HepG2 (cell line): ENCODE measurements around the gene CLDN24. TPM values are rescaled to one million over a fixed set of nuclear protein-coding genes. Genes with fewer than 3 reads are reported as not detected.

Source experiments
- ATAC-seq: fragments of 200-7000 bp; cut with Tn5 transposase; 3 replicates; pipeline ENCODE4 v1.9.1; 2020; ENCODE audit warnings: mild to moderate bottlenecking, moderate library complexity
- BruUV-seq: library from RNA; stranded (reverse); fragments of 400-500 nt; replicated peaks from 2 replicates; lab custom pipeline; 2021; lab: Mats Ljungman, UMichigan
- CTCF ChIA-PET: fragments of 300-600 bp; formaldehyde crosslinking; extraction: SDS; loops from one replicate; lab custom pipeline; 2021; ENCODE audit warnings: low total read pairs, inconsistent platforms, low intra/inter-chr PET ratio; lab: Yijun Ruan, JAX
- POLR2A ChIA-PET: fragments of 350-600 bp; sonication (Branson Sonifier 250); formaldehyde crosslinking; loops from one replicate; lab custom pipeline; 2020; ENCODE audit warnings: antibody characterized with exemption, inconsistent platforms; lab: Yijun Ruan, JAX
- DNase-seq: peaks from one replicate; pipeline ENCODE4 v3.0.0-alpha.2; 2015; ENCODE audit warnings: low spot score
- FAIRE-seq: peaks from 3 replicates; lab custom pipeline; 2011; peaks lifted over from hg19 to GRCh38; lab: Jason Lieb, UNC
- H2AFZ ChIP-seq: one replicate; pipeline ENCODE4 v1.6.1; 2011; ENCODE audit warnings: low read length, inconsistent platforms
- H3K27ac ChIP-seq: fragments of 300-600 bp; 3 replicates; pipeline ENCODE4 v1.8.0; 2011; ENCODE audit warnings: mixed run types, mild to moderate bottlenecking, mixed read lengths, low read length, inconsistent platforms; ENCODE audit not compliant: insufficient read depth; ENCODE audit errors: extremely low read length
- H3K27me3 ChIP-seq, 2 experiments: fragments of 200-600 bp in 1 of 2; 2 replicates in 1 of 2; 3 replicates in 1 of 2; pipeline versions ENCODE4 v1.6.0 to v1.8.0; 2011; ENCODE audit warnings: low read length in 2 of 2, mild to moderate bottlenecking in 2 of 2, moderate library complexity in 2 of 2, inconsistent platforms in 1 of 2; ENCODE audit not compliant: insufficient read depth in 2 of 2, control insufficient read depth in 1 of 2
- H3K36me3 ChIP-seq, 2 experiments: fragments of 200-600 bp in 1 of 2; replicated peaks in 1 of 2; 2 replicates in 1 of 2; 3 replicates in 1 of 2; pipeline versions ENCODE4 v1.5.1 to v1.8.0; 2011; ENCODE audit warnings: low read length in 2 of 2, inconsistent platforms in 1 of 2; ENCODE audit not compliant: insufficient read depth in 2 of 2, control insufficient read depth in 1 of 2
- H3K4me1 ChIP-seq: 2 replicates; pipeline ENCODE4 v1.5.1; 2012; ENCODE audit warnings: low read length, inconsistent platforms; ENCODE audit not compliant: insufficient read depth
- H3K4me2 ChIP-seq: 2 replicates; pipeline ENCODE4 v1.6.0; 2011; ENCODE audit warnings: low read depth, low read length, inconsistent platforms
- H3K4me3 ChIP-seq, 3 experiments: fragments of 200-600 bp in 1 of 3; sonication (generic), shearing (Covaris generic) in 1 of 3; replicated peaks in 1 of 3; 2 replicates each; pipeline ENCODE4 v1.5.1; 2011 to 2016; ENCODE audit warnings: low read length in 3 of 3, inconsistent platforms in 2 of 3, low read depth in 2 of 3, mild to moderate bottlenecking in 2 of 3, control low read depth in 1 of 3, mixed read lengths in 1 of 3; ENCODE audit not compliant: insufficient read depth in 1 of 3
- H3K79me2 ChIP-seq: one replicate; pipeline ENCODE4 v1.6.1; 2011; ENCODE audit warnings: low read length, inconsistent platforms; ENCODE audit not compliant: insufficient read depth
- H3K9ac ChIP-seq: 2 replicates; pipeline ENCODE4 v1.6.0; 2011; ENCODE audit warnings: mild to moderate bottlenecking, low read depth, low read length, inconsistent platforms; ENCODE audit not compliant: insufficient read depth
- H3K9me3 ChIP-seq: 2 replicates; pipeline ENCODE4 v1.5.1; 2012; ENCODE audit warnings: mild to moderate bottlenecking, low read length
- H4K20me1 ChIP-seq: 2 replicates; pipeline ENCODE4 v1.6.0; 2011; ENCODE audit warnings: inconsistent platforms, mild to moderate bottlenecking, low read length, moderate library complexity; ENCODE audit not compliant: insufficient read depth
- BCL6 ChIP-seq: IDR thresholded peaks from 2 replicates; pipeline ENCODE4 v1.6.1; 2016; ENCODE audit warnings: missing genetic modification reagents, missing compliant biosample characterization
- GATA4 ChIP-seq: sonication (generic); IDR thresholded peaks from 2 replicates; pipeline ENCODE4 v1.6.1; 2016; ENCODE audit warnings: antibody characterized with exemption, low read depth, borderline replicate concordance
- HNF4G ChIP-seq, 2 experiments: sonication (generic) in 1 of 2; formaldehyde crosslinking in 1 of 2; IDR thresholded peaks; 2 replicates each; pipeline versions ENCODE4 v1.4.0 to v1.6.1; 2011 to 2020; ENCODE audit warnings: borderline replicate concordance in 2 of 2, low read depth in 2 of 2, mild to moderate bottlenecking in 2 of 2, low read length in 1 of 2, missing genetic modification reagents in 1 of 2, moderate library complexity in 1 of 2
- MTF1 ChIP-seq: sonication (generic); formaldehyde crosslinking; IDR thresholded peaks from 2 replicates; pipeline ENCODE4 v1.5.0; 2020; ENCODE audit warnings: missing genetic modification reagents
- MXD4 ChIP-seq: IDR thresholded peaks from 2 replicates; pipeline ENCODE4 v1.6.1; 2016; ENCODE audit warnings: mild to moderate bottlenecking, missing biosample characterization, missing genetic modification reagents
- MYC ChIP-seq: sonication (generic); formaldehyde crosslinking; IDR thresholded peaks from 2 replicates; pipeline ENCODE4 v1.9.0; 2021; ENCODE audit warnings: missing genetic modification reagents, borderline replicate concordance
- NCOA5 ChIP-seq: sonication (generic); formaldehyde crosslinking; IDR thresholded peaks from 2 replicates; pipeline ENCODE4 v1.4.0; 2020; ENCODE audit warnings: missing genetic modification reagents
- RBAK ChIP-seq: sonication (generic); formaldehyde crosslinking; IDR thresholded peaks from 2 replicates; pipeline ENCODE4 v1.5.1; 2020; ENCODE audit warnings: mild to moderate bottlenecking, missing genetic modification reagents
- RFXAP ChIP-seq: sonication (generic); formaldehyde crosslinking; IDR thresholded peaks from 2 replicates; pipeline ENCODE4 v1.4.0; 2020; ENCODE audit warnings: missing genetic modification reagents, borderline replicate concordance
- SUZ12 ChIP-seq: fragments of 150-350 bp; IDR thresholded peaks from 2 replicates; pipeline ENCODE4 v1.6.1; 2014; ENCODE audit warnings: low read depth, low read length
- ZNF263 ChIP-seq: sonication (generic); formaldehyde crosslinking; IDR thresholded peaks from 2 replicates; pipeline ENCODE4 v1.4.0; 2020; ENCODE audit warnings: missing genetic modification reagents
- ZNF326 ChIP-seq: sonication (generic); formaldehyde crosslinking; IDR thresholded peaks from 2 replicates; pipeline ENCODE4 v1.4.0; 2020; ENCODE audit warnings: missing genetic modification reagents, borderline replicate concordance
- ZNF577 ChIP-seq: sonication (generic); formaldehyde crosslinking; IDR thresholded peaks from 2 replicates; pipeline ENCODE4 v1.4.0; 2020; ENCODE audit warnings: mild to moderate bottlenecking, low read depth, missing genetic modification reagents, borderline replicate concordance
- ZNF749 ChIP-seq: sonication (generic); formaldehyde crosslinking; IDR thresholded peaks from 2 replicates; pipeline ENCODE4 v1.8.0; 2022; ENCODE audit warnings: mild to moderate bottlenecking, missing genetic modification reagents, moderate library complexity, borderline replicate concordance
- ZNF776 ChIP-seq: sonication (generic); formaldehyde crosslinking; IDR thresholded peaks from 2 replicates; pipeline ENCODE4 v1.4.0; 2020; ENCODE audit warnings: mild to moderate bottlenecking, missing genetic modification reagents
- WGBS: methylation state at CpG from one replicate; pipeline ENCODE4 v1.1.6; 2017; ENCODE audit warnings: low lambda C conversion rate; 5-methylcytosine and 5-hydroxymethylcytosine counted together
- in situ Hi-C: cut with HindIII; loops from 2 replicates; pipeline ENCODE4 v1.10.0; 2017; ENCODE audit warnings: low pct_unique_long_range_greater_than_20kb; ENCODE audit not compliant: extremely low pct_ligation_motif_present
- intact Hi-C: fragments of 100-400 bp; cut with micrococcal nuclease; formaldehyde crosslinking; loops from one replicate; pipeline ENCODE4 v1.10.0; 2022; ENCODE audit not compliant: unreplicated experiment
- polyA plus RNA-seq, 8 experiments: library from polyadenylated mRNA; depleted of rRNA in 3 of 8; stranded (reverse) in 7 of 8; unstranded in 1 of 8; fragments of >200 nt; fragmentation: Illumina TruSeq in 4 of 8; extraction: Trizol in 4 of 8; gene quantifications; 2 replicates each; pipeline versions ENCODE4 v1.2.1 to v1.2.3, GENCODE V29; 2011 to 2016; ENCODE audit warnings: low read depth in 4 of 8, missing spikeins in 1 of 8, mixed read lengths in 1 of 8; ENCODE audit not compliant: insufficient read depth in 1 of 8
- total RNA-seq, 5 experiments: library from RNA; depleted of rRNA; stranded (reverse); fragments of >200 nt; fragmentation: Illumina TruSeq; extraction: Trizol; gene quantifications; 2 replicates each; pipeline ENCODE4 v1.2.3, GENCODE V29; 2016; ENCODE audit warnings: low read depth in 1 of 5
- TF ChIP-seq, protein P1 (sequence below): sonication (generic); formaldehyde crosslinking; IDR thresholded peaks from 2 replicates; pipeline ENCODE4 v1.8.1; 2023; ENCODE audit warnings: mild to moderate bottlenecking, missing genetic modification reagents, borderline replicate concordance

Gene CLDN24
- total and polyA plus RNA-seq, 2 of the 13 experiments (the other 11 are each of a cell fraction or from before 2014, with no cell fraction given): not detected

DNA sequence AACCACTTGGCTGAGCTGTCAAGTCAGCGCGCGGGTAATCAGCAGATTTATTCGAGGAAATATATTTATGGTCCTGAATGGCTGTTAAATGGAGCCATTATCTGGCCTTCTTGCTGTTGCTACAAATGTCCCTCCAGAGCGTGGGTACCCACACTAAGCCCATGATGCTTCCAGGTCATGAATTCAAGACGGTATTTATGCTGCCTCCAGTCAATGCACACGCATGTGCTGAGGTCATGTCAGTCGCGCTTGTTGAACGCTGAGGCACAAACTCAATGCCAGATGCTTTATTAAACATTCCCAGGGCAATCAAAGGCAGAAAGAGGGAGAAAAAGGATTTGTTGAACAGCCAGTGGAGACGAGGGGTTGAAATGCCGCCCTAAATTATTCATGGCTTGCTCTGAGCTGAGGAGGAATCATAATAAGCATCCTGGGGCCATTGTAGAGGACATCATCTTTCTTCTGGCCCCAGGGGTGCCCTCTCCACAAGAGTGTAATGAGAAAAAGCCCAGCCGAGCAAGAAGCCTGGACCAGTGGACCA is 36.1 kb upstream of the CLDN24 start (continued):
- TF ChIP-seq RBAK (CRISPR knock-in tag) (no peak), ZNF577 (CRISPR knock-in tag) (no peak)

GRCh38 chr4:183356931-183357675 is 34.9 kb upstream of the CLDN24 start:
- POLR2A ChIA-PET: no interaction called here
- intact Hi-C loops (no loop called here), in situ Hi-C loops (no loop called here)
- H3K27me3 ChIP-seq: no peaks in the 10 kb centered on the region; a peak in 1 of 5 replicates
- DNase-seq (no peak), ATAC-seq (no peak), FAIRE-seq (no peak)
- no peak overlapping the region for H3K27ac ChIP-seq
- H3K4me2 ChIP-seq: no peak overlapping the region
- no TSS peak for BruUV-seq
- H2AFZ ChIP-seq: no peak overlapping the region
- no peak overlapping the region for H3K9ac ChIP-seq
- no peaks in the 10 kb centered on the region for H3K36me3 ChIP-seq
- WGBS: 68% methylated on average over 19 of the region's 20 CpGs
- H3K9me3 ChIP-seq: no peaks in the 10 kb centered on the region
- H3K4me3 ChIP-seq: no peak overlapping the region
- H3K79me2 ChIP-seq: no peaks in the 10 kb centered on the region
- CTCF ChIA-PET: no interaction called here
- TF ChIP-seq ZNF263 (no peak), MXD4 (CRISPR knock-in tag) (no peak), ZNF776 (CRISPR knock-in tag) (no peak), MTF1 (CRISPR knock-in tag) (no peak), SUZ12 (no peak), NCOA5 (CRISPR knock-in tag) (no peak), BCL6 (CRISPR knock-in tag) (no peak), GATA4 (no peak), MYC (CRISPR knock-in tag) (no peak), RFXAP (CRISPR knock-in tag) (no peak), HNF4G (IDR thresholded peaks at IDR 0.05; ENCODE audit: borderline replicate concordance, low read depth, low read length) (no peak), HNF4G (CRISPR knock-in tag; IDR thresholded peaks at IDR 0.05; ENCODE audit: borderline replicate concordance, low read depth) (no peak), ZNF326 (no peak), ZNF749 (CRISPR knock-in tag) (no peak)
- TF ChIP-seq, protein P1, sequence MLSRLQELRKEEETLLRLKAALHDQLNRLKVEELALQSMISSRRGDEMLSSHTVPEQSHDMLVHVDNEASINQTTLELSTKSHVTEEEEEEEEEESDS (CRISPR knock-in tag): no peak
- H3K4me1 ChIP-seq: peaks cover 10% of the 10 kb centered on the region
- H4K20me1 ChIP-seq: no peaks in the 10 kb centered on the region
